Measurements from ENCODE around the gene CFTR.

CFTR gene

GRCh38 chr7:117470777-117471176 is 9.0 kb upstream of the CFTR start:
- Histone ChIP-seq H3K4me3 (ENCODE audit: extremely low read depth, insufficient read depth, low read length, poor library complexity, severe bottlenecking) (no peak overlapping the region), H3K4me1 (ENCODE audit: control insufficient read depth, insufficient read depth, low read length, poor library complexity, severe bottlenecking) (no peaks in the 10 kb centered on the region), H3K27ac (ENCODE audit: low read depth, low read length, severe bottlenecking) (no peak overlapping the region), H3K36me3 (ENCODE audit: control insufficient read depth, insufficient read depth, low read length) (no peaks in the 10 kb centered on the region), H3K9me3 (ENCODE audit: control insufficient read depth, low read length) (no peaks in the 10 kb centered on the region)
- WGBS, 2 experiments (ENCODE audit: insufficient coverage in 2 of 2): 76 to 81% methylated on average over 3 to 5 of the region's 5 CpGs

DNA sequence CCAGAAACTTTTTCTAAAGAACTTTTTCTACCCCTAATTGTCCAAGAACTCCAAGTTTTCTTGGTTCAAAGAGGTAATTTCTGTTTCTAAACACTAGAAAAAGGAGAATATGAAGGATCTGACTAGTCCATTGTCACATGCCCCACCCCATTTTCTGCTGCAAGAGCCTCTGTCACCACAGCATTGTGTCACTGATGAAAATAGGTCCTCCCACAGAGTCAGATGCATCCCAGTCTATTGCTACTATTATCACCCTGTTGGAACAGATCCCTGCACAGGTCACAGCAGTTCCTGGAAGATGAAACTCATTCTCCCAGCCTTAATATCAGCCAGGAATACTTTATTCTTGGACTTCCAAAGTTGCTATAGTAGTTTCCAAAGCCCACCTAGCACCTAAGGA is 7.5 kb upstream of the CFTR start:
- H3K27ac ChIP-seq (ENCODE audit: low read depth, low read length, severe bottlenecking): no peak overlapping the region
- no peaks in the 10 kb centered on the region for H3K9me3 ChIP-seq (ENCODE audit: control insufficient read depth, low read length)
- H3K36me3 ChIP-seq (ENCODE audit: control insufficient read depth, insufficient read depth, low read length): no peaks in the 10 kb centered on the region
- no peak overlapping the region for H3K4me3 ChIP-seq (ENCODE audit: extremely low read depth, insufficient read depth, low read length, poor library complexity, severe bottlenecking)
- H3K4me1 ChIP-seq (ENCODE audit: control insufficient read depth, insufficient read depth, low read length, poor library complexity, severe bottlenecking): no peaks in the 10 kb centered on the region

GRCh38 chr7:117476557-117477215 is 3.1 kb upstream of the CFTR start:
- Histone ChIP-seq H3K9me3 (ENCODE audit: control insufficient read depth, low read length) (no peaks in the 10 kb centered on the region), H3K27ac (ENCODE audit: low read depth, low read length, severe bottlenecking) (no peak overlapping the region), H3K36me3 (ENCODE audit: control insufficient read depth, insufficient read depth, low read length) (no peaks in the 10 kb centered on the region), H3K4me1 (ENCODE audit: control insufficient read depth, insufficient read depth, low read length, poor library complexity, severe bottlenecking) (no peaks in the 10 kb centered on the region), H3K4me3 (ENCODE audit: extremely low read depth, insufficient read depth, low read length, poor library complexity, severe bottlenecking) (no peak overlapping the region)
- WGBS, 2 experiments (ENCODE audit: insufficient coverage in 2 of 2): no CpG with 5 or more reads among the region's 4 CpGs

- Histone ChIP-seq H3K36me3 (ENCODE audit: control insufficient read depth, insufficient read depth, low read length) (no peaks in the 10 kb centered on the region), H3K27ac (ENCODE audit: low read depth, low read length, severe bottlenecking) (no peak overlapping the region), H3K9me3 (ENCODE audit: control insufficient read depth, low read length) (no peaks in the 10 kb centered on the region), H3K4me3 (ENCODE audit: extremely low read depth, insufficient read depth, low read length, poor library complexity, severe bottlenecking) (peak overlapping the region; percentile 48), H3K4me1 (ENCODE audit: control insufficient read depth, insufficient read depth, low read length, poor library complexity, severe bottlenecking) (no peaks in the 10 kb centered on the region)
- 0 to 17% methylated on average over 2 to 10 of the region's 11 CpGs for WGBS, 2 experiments (ENCODE audit: insufficient coverage in 2 of 2)
Measured at GRCh38 chr7:117478836-117479224, 995 bp upstream of the CFTR start.

DNA sequence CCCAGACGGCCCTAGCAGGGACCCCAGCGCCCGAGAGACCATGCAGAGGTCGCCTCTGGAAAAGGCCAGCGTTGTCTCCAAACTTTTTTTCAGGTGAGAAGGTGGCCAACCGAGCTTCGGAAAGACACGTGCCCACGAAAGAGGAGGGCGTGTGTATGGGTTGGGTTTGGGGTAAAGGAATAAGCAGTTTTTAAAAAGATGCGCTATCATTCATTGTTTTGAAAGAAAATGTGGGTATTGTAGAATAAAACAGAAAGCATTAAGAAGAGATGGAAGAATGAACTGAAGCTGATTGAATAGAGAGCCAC is 184 bp downstream of the CFTR start:
- Histone ChIP-seq H3K36me3 (ENCODE audit: control insufficient read depth, insufficient read depth, low read length) (no peaks in the 10 kb centered on the region), H3K4me1 (ENCODE audit: control insufficient read depth, insufficient read depth, low read length, poor library complexity, severe bottlenecking) (no peaks in the 10 kb centered on the region), H3K9me3 (ENCODE audit: control insufficient read depth, low read length) (no peaks in the 10 kb centered on the region), H3K4me3 (ENCODE audit: extremely low read depth, insufficient read depth, low read length, poor library complexity, severe bottlenecking) (peak overlapping the region; percentile 48), H3K27ac (ENCODE audit: low read depth, low read length, severe bottlenecking) (no peak overlapping the region)
- WGBS, 2 experiments (ENCODE audit: insufficient coverage in 2 of 2): 0 to 21% methylated on average over 5 to 11 of the region's 11 CpGs

DNA sequence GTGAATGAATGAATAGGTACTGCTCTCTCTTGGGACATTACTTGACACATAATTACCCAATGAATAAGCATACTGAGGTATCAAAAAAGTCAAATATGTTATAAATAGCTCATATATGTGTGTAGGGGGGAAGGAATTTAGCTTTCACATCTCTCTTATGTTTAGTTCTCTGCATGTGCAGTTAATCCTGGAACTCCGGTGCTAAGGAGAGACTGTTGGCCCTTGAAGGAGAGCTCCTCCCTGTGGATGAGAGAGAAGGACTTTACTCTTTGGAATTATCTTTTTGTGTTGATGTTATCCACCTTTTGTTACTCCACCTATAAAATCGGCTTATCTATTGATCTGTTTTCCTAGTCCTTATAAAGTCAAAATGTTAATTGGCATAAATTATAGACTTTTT is 1.2 kb downstream of the CFTR start:
- Histone ChIP-seq H3K4me1 (ENCODE audit: control insufficient read depth, insufficient read depth, low read length, poor library complexity, severe bottlenecking) (no peaks in the 10 kb centered on the region), H3K36me3 (ENCODE audit: control insufficient read depth, insufficient read depth, low read length) (no peaks in the 10 kb centered on the region), H3K27ac (ENCODE audit: low read depth, low read length, severe bottlenecking) (no peak overlapping the region), H3K9me3 (ENCODE audit: control insufficient read depth, low read length) (no peaks in the 10 kb centered on the region), H3K4me3 (ENCODE audit: extremely low read depth, insufficient read depth, low read length, poor library complexity, severe bottlenecking) (no peak overlapping the region)
- WGBS, 2 experiments (ENCODE audit: insufficient coverage in 2 of 2): 80% methylated on average over 1 of the region's 2 CpGs; no CpG with 5 or more reads in 1 of the 2 experiments

GRCh38 chr7:117485118-117485620 is 5.3 kb downstream of the CFTR start:
- H3K4me1 ChIP-seq (ENCODE audit: control insufficient read depth, insufficient read depth, low read length, poor library complexity, severe bottlenecking): no peaks in the 10 kb centered on the region
- 0% methylated on average over 1 of the region's 2 CpGs for WGBS, 2 experiments (ENCODE audit: insufficient coverage in 2 of 2)
- no peaks in the 10 kb centered on the region for H3K9me3 ChIP-seq (ENCODE audit: control insufficient read depth, low read length)

GRCh38 chr7:117489016-117489415 is 9.2 kb downstream of the CFTR start:
- 93 to 100% methylated on average over 2 to 3 of the region's 3 CpGs for WGBS, 2 experiments (ENCODE audit: insufficient coverage in 2 of 2)

More at GRCh38 chr7:117485118-117485620, 5.3 kb downstream of the CFTR start:
- H3K4me3 ChIP-seq (ENCODE audit: extremely low read depth, insufficient read depth, low read length, poor library complexity, severe bottlenecking): no peak overlapping the region
- no peak overlapping the region for H3K27ac ChIP-seq (ENCODE audit: low read depth, low read length, severe bottlenecking)
- no peaks in the 10 kb centered on the region for H3K36me3 ChIP-seq (ENCODE audit: control insufficient read depth, insufficient read depth, low read length)

GRCh38 chr7:117489430-117489829 is 9.6 kb downstream of the CFTR start:
- no CpG with 5 or more reads among the region's 2 CpGs for WGBS, 2 experiments (ENCODE audit: insufficient coverage in 2 of 2)
- no peak overlapping the region for H3K27ac ChIP-seq (ENCODE audit: low read depth, low read length, severe bottlenecking)
- H3K36me3 ChIP-seq (ENCODE audit: control insufficient read depth, insufficient read depth, low read length): no peaks in the 10 kb centered on the region

More at GRCh38 chr7:117489016-117489415, 9.2 kb downstream of the CFTR start:
- no peaks in the 10 kb centered on the region for H3K9me3 ChIP-seq (ENCODE audit: control insufficient read depth, low read length)
- H3K27ac ChIP-seq (ENCODE audit: low read depth, low read length, severe bottlenecking): no peak overlapping the region
- no peaks in the 10 kb centered on the region for H3K4me1 ChIP-seq (ENCODE audit: control insufficient read depth, insufficient read depth, low read length, poor library complexity, severe bottlenecking)
- no peak overlapping the region for H3K4me3 ChIP-seq (ENCODE audit: extremely low read depth, insufficient read depth, low read length, poor library complexity, severe bottlenecking)
- no peaks in the 10 kb centered on the region for H3K36me3 ChIP-seq (ENCODE audit: control insufficient read depth, insufficient read depth, low read length)

DNA sequence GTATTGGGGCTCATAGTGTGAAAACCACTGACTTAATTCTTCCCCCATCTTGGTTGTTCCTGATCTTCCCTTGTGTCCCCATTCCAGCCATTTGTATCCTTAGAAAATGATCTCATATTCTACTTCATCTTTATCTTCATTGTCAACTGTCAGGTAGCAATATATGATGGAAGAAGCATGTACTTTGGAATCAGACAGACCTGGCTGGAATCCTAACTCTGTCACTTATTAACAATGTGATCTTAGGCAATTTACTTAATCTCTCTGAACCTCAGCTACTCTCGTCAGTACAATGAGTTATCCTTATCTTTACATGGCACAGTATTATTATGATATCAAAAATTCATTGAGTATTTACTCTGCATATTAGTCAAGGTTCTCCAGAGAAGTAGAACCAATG is 10.1 kb downstream of the CFTR start:
- no CpG with 5 or more reads among the region's 1 CpG for WGBS, 2 experiments (ENCODE audit: insufficient coverage in 2 of 2)
- no peaks in the 10 kb centered on the region for H3K36me3 ChIP-seq (ENCODE audit: control insufficient read depth, insufficient read depth, low read length)
- no peaks in the 10 kb centered on the region for H3K4me1 ChIP-seq (ENCODE audit: control insufficient read depth, insufficient read depth, low read length, poor library complexity, severe bottlenecking)
- H3K4me3 ChIP-seq (ENCODE audit: extremely low read depth, insufficient read depth, low read length, poor library complexity, severe bottlenecking): no peak overlapping the region
- no peak overlapping the region for H3K27ac ChIP-seq (ENCODE audit: low read depth, low read length, severe bottlenecking)
- H3K9me3 ChIP-seq (ENCODE audit: control insufficient read depth, low read length): no peaks in the 10 kb centered on the region

More at GRCh38 chr7:117489430-117489829, 9.6 kb downstream of the CFTR start:
- Histone ChIP-seq H3K4me3 (ENCODE audit: extremely low read depth, insufficient read depth, low read length, poor library complexity, severe bottlenecking) (no peak overlapping the region), H3K9me3 (ENCODE audit: control insufficient read depth, low read length) (no peaks in the 10 kb centered on the region), H3K4me1 (ENCODE audit: control insufficient read depth, insufficient read depth, low read length, poor library complexity, severe bottlenecking) (no peaks in the 10 kb centered on the region)

GRCh38 chr7:117492649-117493048 is 12.8 kb downstream of the CFTR start:
- H3K4me1 ChIP-seq (ENCODE audit: control insufficient read depth, insufficient read depth, low read length, poor library complexity, severe bottlenecking): no peaks in the 10 kb centered on the region
- WGBS, 2 experiments (ENCODE audit: insufficient coverage in 2 of 2): 100% methylated on average over 1 of the region's 2 CpGs
- H3K4me3 ChIP-seq (ENCODE audit: extremely low read depth, insufficient read depth, low read length, poor library complexity, severe bottlenecking): no peak overlapping the region
- H3K36me3 ChIP-seq (ENCODE audit: control insufficient read depth, insufficient read depth, low read length): no peaks in the 10 kb centered on the region
- H3K27ac ChIP-seq (ENCODE audit: low read depth, low read length, severe bottlenecking): no peak overlapping the region
- no peaks in the 10 kb centered on the region for H3K9me3 ChIP-seq (ENCODE audit: control insufficient read depth, low read length)

All from mesodermal cell (in vitro differentiated cells).